ENCODE measurements around the gene ODAD2. TPM values are rescaled to one million over a fixed set of nuclear protein-coding genes. Genes with fewer than 3 reads are reported as not detected.

The ODAD2 gene
- total RNA-seq, 2 experiments from 2014 or later, result not detected

DNA sequence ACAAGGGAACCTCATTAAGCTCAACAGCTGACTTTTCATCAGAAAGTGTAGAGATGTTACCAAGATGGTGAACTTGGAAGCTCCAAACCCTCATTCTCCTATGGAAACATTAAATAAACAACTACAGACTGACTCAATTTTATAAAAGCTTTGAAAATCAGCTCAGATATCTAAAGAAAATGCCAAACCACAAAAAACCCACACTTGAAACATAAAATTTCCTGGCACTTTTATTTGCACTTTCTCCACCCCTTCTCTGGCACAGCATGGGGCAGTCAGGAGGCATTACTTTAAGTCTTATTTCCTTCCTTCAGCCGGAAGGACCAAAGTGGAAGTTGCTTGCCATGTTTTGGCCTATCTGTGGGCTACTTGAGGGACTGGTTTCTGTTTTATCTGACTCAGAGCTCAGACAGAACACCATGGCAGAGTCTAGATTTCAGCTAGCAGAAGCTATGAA is 114.7 kb downstream of the ODAD2 start:
- Histone ChIP-seq H3K79me2 (ENCODE audit: insufficient read depth, low read depth, low read length) (no peaks in the 10 kb centered on the region), H3K36me3 (ENCODE audit: insufficient read depth, low read length) (no peaks in the 10 kb centered on the region), H3K4me2 (ENCODE audit: low read length) (no peak overlapping the region), H3K9me3 (ENCODE audit: low read length) (no peaks in the 10 kb centered on the region), H3K4me1 (ENCODE audit: insufficient read depth, low read length, poor library complexity, severe bottlenecking) (no peaks in the 10 kb centered on the region), H3K9me2 (ENCODE audit: insufficient read depth, low read length) (no peaks in the 10 kb centered on the region), H2AFZ (ENCODE audit: low read length) (no peak overlapping the region), H3K4me3 (ENCODE audit: low read depth, low read length, poor library complexity, severe bottlenecking) (no peak overlapping the region), H4K20me1 (ENCODE audit: insufficient read depth, low read length) (no peaks in the 10 kb centered on the region), H3K27ac (ENCODE audit: low read depth, low read length, poor library complexity, severe bottlenecking) (no peak overlapping the region)
- ChIA-PET POLR2A (interaction anchor here (0.7 to 0.9 kb wide), 2 partner anchors 23 to 43 kb away, joined by 3 read pairs; no protein-coding TSS in a partner anchor), CTCF (ENCODE audit: unreplicated experiment) (no interaction called here)
- BruUV-seq (replicated peaks), result no TSS peak
- DNase-seq (ENCODE audit: low spot score), result no peak
- TF ChIP-seq, protein P1, sequence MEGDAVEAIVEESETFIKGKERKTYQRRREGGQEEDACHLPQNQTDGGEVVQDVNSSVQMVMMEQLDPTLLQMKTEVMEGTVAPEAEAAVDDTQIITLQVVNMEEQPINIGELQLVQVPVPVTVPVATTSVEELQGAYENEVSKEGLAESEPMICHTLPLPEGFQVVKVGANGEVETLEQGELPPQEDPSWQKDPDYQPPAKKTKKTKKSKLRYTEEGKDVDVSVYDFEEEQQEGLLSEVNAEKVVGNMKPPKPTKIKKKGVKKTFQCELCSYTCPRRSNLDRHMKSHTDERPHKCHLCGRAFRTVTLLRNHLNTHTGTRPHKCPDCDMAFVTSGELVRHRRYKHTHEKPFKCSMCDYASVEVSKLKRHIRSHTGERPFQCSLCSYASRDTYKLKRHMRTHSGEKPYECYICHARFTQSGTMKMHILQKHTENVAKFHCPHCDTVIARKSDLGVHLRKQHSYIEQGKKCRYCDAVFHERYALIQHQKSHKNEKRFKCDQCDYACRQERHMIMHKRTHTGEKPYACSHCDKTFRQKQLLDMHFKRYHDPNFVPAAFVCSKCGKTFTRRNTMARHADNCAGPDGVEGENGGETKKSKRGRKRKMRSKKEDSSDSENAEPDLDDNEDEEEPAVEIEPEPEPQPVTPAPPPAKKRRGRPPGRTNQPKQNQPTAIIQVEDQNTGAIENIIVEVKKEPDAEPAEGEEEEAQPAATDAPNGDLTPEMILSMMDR (conservative IDR thresholded peaks at IDR 0.05; ENCODE audit: low read length), result no peak
- TF ChIP-seq EZH2phosphoT487 (IDR thresholded peaks at IDR 0.05; ENCODE audit: borderline replicate concordance, low read depth, low read length), result no peak
- intact Hi-C loops (cut with micrococcal nuclease; ENCODE audit: unreplicated experiment), result no loop called here

DNA sequence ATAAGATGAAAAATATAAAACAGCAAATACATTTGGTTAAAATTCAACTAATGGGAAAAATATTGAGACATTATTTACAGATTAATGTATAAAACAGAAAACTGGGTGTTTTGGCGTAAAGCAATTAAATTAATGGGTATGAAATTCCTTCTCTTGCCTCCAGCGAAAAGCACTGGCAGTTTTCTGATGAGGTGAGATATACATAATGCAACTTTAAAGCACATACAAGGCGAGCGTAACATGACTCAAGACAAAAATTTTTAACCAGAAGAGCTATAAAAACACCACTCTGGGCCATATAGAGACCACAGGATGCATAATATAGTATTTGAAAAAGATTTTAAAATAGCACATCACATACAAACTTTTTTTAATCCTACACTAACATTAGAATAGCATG is 120.6 kb downstream of the ODAD2 start:
- no peak overlapping the region for H2AFZ ChIP-seq (ENCODE audit: low read length)
- no peak overlapping the region for H3K27ac ChIP-seq (ENCODE audit: low read depth, low read length, poor library complexity, severe bottlenecking)
- intact Hi-C loops (cut with micrococcal nuclease; ENCODE audit: unreplicated experiment), result no loop called here
- no peaks in the 10 kb centered on the region for H3K4me1 ChIP-seq (ENCODE audit: insufficient read depth, low read length, poor library complexity, severe bottlenecking)
- no peak overlapping the region for H3K4me3 ChIP-seq (ENCODE audit: low read depth, low read length, poor library complexity, severe bottlenecking)
- H3K36me3 ChIP-seq (ENCODE audit: insufficient read depth, low read length), result no peaks in the 10 kb centered on the region
- no peaks in the 10 kb centered on the region for H3K9me3 ChIP-seq (ENCODE audit: low read length)
- H3K4me2 ChIP-seq (ENCODE audit: low read length), result no peak overlapping the region
- H3K79me2 ChIP-seq (ENCODE audit: insufficient read depth, low read depth, low read length), result no peaks in the 10 kb centered on the region
- TF ChIP-seq, protein P1 (conservative IDR thresholded peaks at IDR 0.05; ENCODE audit: low read length), result no peak
- no peak for TF ChIP-seq EZH2phosphoT487 (IDR thresholded peaks at IDR 0.05; ENCODE audit: borderline replicate concordance, low read depth, low read length)
- DNase-seq (ENCODE audit: low spot score), result no peak
- BruUV-seq (replicated peaks), result no TSS peak
- POLR2A ChIA-PET, result interaction anchor here (1.1 to 1.6 kb wide), 2 partner anchors 14 to 70 kb away, joined by 3 to 5 read pairs; no protein-coding TSS in a partner anchor
- H4K20me1 ChIP-seq (ENCODE audit: insufficient read depth, low read length), result no peaks in the 10 kb centered on the region
- H3K9me2 ChIP-seq (ENCODE audit: insufficient read depth, low read length), result no peaks in the 10 kb centered on the region
- CTCF ChIA-PET (ENCODE audit: unreplicated experiment), result no interaction called here

DNA sequence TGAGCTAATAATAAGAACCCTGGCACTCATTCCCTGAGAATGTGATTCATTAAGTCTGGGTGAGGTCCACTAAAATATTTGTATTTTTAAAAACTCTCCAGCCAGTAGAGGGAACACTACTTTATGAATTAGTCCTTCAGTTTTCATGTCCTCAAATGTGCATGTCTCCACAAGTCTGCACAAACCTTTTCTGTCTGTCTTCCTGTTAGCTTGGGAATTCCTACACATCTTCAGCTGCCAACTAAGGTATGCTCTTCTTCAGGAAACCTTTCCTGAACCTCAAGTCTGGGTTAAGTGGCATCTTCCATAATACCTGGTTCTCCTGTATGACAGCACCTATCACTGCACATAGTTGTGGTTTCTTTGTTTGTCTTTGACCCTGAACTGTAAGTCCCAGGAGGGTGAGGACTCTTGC is 133.7 kb downstream of the ODAD2 start:
- no peak for DNase-seq (ENCODE audit: low spot score)
- no peak overlapping the region for H3K4me2 ChIP-seq (ENCODE audit: low read length)
- no TSS peak for BruUV-seq (replicated peaks)
- H3K27ac ChIP-seq (ENCODE audit: low read depth, low read length, poor library complexity, severe bottlenecking), result no peak overlapping the region
- intact Hi-C loops (cut with micrococcal nuclease; ENCODE audit: unreplicated experiment), result no loop called here
- ChIA-PET CTCF (ENCODE audit: unreplicated experiment) (no interaction called here), POLR2A (no interaction called here)
- H3K36me3 ChIP-seq (ENCODE audit: insufficient read depth, low read length), result no peaks in the 10 kb centered on the region
- no peaks in the 10 kb centered on the region for H3K79me2 ChIP-seq (ENCODE audit: insufficient read depth, low read depth, low read length)
- TF ChIP-seq EZH2phosphoT487 (IDR thresholded peaks at IDR 0.05; ENCODE audit: borderline replicate concordance, low read depth, low read length), result no peak
- TF ChIP-seq, protein P1 (conservative IDR thresholded peaks at IDR 0.05; ENCODE audit: low read length), result no peak
- no peaks in the 10 kb centered on the region for H3K4me1 ChIP-seq (ENCODE audit: insufficient read depth, low read length, poor library complexity, severe bottlenecking)
- no peak overlapping the region for H3K4me3 ChIP-seq (ENCODE audit: low read depth, low read length, poor library complexity, severe bottlenecking)
- no peaks in the 10 kb centered on the region for H3K9me2 ChIP-seq (ENCODE audit: insufficient read depth, low read length)
- H2AFZ ChIP-seq (ENCODE audit: low read length), result no peak overlapping the region
- no peaks in the 10 kb centered on the region for H4K20me1 ChIP-seq (ENCODE audit: insufficient read depth, low read length)
- H3K9me3 ChIP-seq (ENCODE audit: low read length), result no peaks in the 10 kb centered on the region

Data from OCI-LY7 (cell line).